GM12865 (cell line): ENCODE results near the gene SPATA13.
A peak's percentile ranks its signal among the peaks of the same experiment; 100 is the strongest.

Source experiments
- DNase-seq: peaks from one replicate; pipeline ENCODE4 v3.0.0; 2010; ENCODE audit warnings: low read depth
- H3K4me3 ChIP-seq: 2 replicates; pipeline ENCODE4 v1.5.1; 2011; ENCODE audit warnings: mild to moderate bottlenecking, low read depth, low read length, control low read depth
- CTCF ChIP-seq: IDR thresholded peaks from 2 replicates; pipeline ENCODE4 v1.5.1; 2011; ENCODE audit warnings: low read length, control low read depth, low read depth, inconsistent platforms; ENCODE audit not compliant: insufficient read depth; ENCODE audit errors: missing control alignments

Gene SPATA13

GRCh38 chr13:24253520-24254145, 93.1 kb downstream of the SPATA13 start:
- DNase-seq = no peak
- no peak for TF ChIP-seq CTCF
- no peak overlapping the region for H3K4me3 ChIP-seq

- TF ChIP-seq CTCF = no peak
- DNase-seq = peak; percentile 68
- no peak overlapping the region for H3K4me3 ChIP-seq
These were observed 93.8 kb downstream of the SPATA13 start for GRCh38 chr13:24254146-24254841.

GRCh38 chr13:24257497-24257896, 97.0 kb downstream of the SPATA13 start:
- no peak overlapping the region for H3K4me3 ChIP-seq
- no peak for TF ChIP-seq CTCF
- DNase-seq = no peak

- DNase-seq = no peak
- no peak overlapping the region for H3K4me3 ChIP-seq
- TF ChIP-seq CTCF = no peak
These were observed 101.0 kb downstream of the SPATA13 start for GRCh38 chr13:24261566-24261965.

- TF ChIP-seq CTCF = no peak
- DNase-seq = no peak
- no peak overlapping the region for H3K4me3 ChIP-seq
These were observed 103.1 kb downstream of the SPATA13 start for GRCh38 chr13:24263632-24264031.

- no peak for TF ChIP-seq CTCF
- H3K4me3 ChIP-seq = no peak overlapping the region
- peak; percentile 67 for DNase-seq
These were observed 104.5 kb downstream of the SPATA13 start for GRCh38 chr13:24264976-24265375.

- DNase-seq = no peak
- H3K4me3 ChIP-seq = no peak overlapping the region
- TF ChIP-seq CTCF = no peak
These were observed 104.9 kb downstream of the SPATA13 start for GRCh38 chr13:24265453-24265852.
